Activated B cell treated with CpG ODN at 0.5 μM for 24 hours (primary cell): ENCODE measurements around the gene CCT5. TPM values are rescaled to one million over a fixed set of nuclear protein-coding genes. Genes with fewer than 3 reads are reported as not detected.

ENCODE experiments used
- ATAC-seq: fragments of 200-7000 bp; cut with Tn5 transposase; one replicate; pipeline ENCODE4 v1.10.0; 2021; ENCODE audit warnings: low read depth, mild to moderate bottlenecking, moderate library complexity
- CTCF ChIA-PET: fragments of 350-600 bp; sonication (Branson Sonifier 250); formaldehyde crosslinking; loops from one replicate; lab custom pipeline; 2021; ENCODE audit warnings: antibody characterized with exemption; lab: Charles Lee
- POLR2A ChIA-PET: fragments of 350-600 bp; sonication (Branson Sonifier 250); formaldehyde crosslinking; loops from one replicate; lab custom pipeline; 2021; ENCODE audit warnings: antibody characterized with exemption; lab: Charles Lee
- DNase-seq: peaks from one replicate; pipeline ENCODE4 v3.0.0; 2022
- H3K27ac Mint-ChIP-seq: one replicate; pipeline ENCODE4 v1.8.0; 2020; ENCODE audit warnings: mixed read lengths
- H3K27me3 Mint-ChIP-seq: one replicate; pipeline ENCODE4 v1.8.0; 2021; ENCODE audit warnings: mixed read lengths
- H3K36me3 Mint-ChIP-seq: one replicate; pipeline ENCODE4 v1.8.0; 2021; ENCODE audit warnings: low read depth, mixed read lengths
- H3K4me1 Mint-ChIP-seq: one replicate; pipeline ENCODE4 v1.8.0; 2021; ENCODE audit warnings: mixed read lengths
- H3K4me3 Mint-ChIP-seq: one replicate; pipeline ENCODE4 v1.8.0; 2020; ENCODE audit warnings: mild to moderate bottlenecking, mixed read lengths
- H3K9me3 Mint-ChIP-seq: one replicate; pipeline ENCODE4 v1.8.0; 2020; ENCODE audit warnings: mixed read lengths
- intact Hi-C: fragments of 100-400 bp; cut with micrococcal nuclease; formaldehyde crosslinking; loops from one replicate; pipeline ENCODE4 v1.15.1; 2024
- total RNA-seq: library from RNA; stranded (reverse); gene quantifications from 2 replicates; pipeline ENCODE4 v1.2.3, GENCODE V29; 2022
- TF ChIP-seq, protein P1 (sequence below): fragments of 200-600 bp; IDR thresholded peaks from one replicate; pipeline ENCODE4 v1.8.0; 2022; ENCODE audit warnings: antibody characterized with exemption, mild to moderate bottlenecking

Gene CCT5
- total RNA-seq, 1 donor from 2014 or later = 203 TPM

DNA sequence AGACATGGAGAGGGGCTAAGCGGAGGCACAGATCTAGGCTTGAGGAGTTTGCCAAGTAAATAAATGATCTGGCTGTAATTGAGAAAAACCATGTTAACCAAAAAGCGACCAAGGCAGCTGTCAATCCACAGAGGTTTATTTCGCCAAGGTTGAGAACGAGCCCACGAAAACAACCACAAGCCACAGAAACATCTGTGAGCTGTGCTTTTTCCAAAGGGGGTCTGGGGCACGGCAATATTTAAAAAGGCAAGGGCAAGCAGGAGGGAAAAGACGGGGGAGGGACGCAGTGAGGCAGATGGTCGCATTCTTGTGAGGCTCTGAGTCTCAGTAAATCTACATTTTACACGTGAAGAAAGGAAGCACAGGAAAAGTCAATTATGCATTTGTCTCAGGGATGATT, 25.4 kb downstream of the CCT5 start:
- DNase-seq (no peak), ATAC-seq (no peak)
- CTCF ChIA-PET = no interaction called here
- TF ChIP-seq, protein P1, sequence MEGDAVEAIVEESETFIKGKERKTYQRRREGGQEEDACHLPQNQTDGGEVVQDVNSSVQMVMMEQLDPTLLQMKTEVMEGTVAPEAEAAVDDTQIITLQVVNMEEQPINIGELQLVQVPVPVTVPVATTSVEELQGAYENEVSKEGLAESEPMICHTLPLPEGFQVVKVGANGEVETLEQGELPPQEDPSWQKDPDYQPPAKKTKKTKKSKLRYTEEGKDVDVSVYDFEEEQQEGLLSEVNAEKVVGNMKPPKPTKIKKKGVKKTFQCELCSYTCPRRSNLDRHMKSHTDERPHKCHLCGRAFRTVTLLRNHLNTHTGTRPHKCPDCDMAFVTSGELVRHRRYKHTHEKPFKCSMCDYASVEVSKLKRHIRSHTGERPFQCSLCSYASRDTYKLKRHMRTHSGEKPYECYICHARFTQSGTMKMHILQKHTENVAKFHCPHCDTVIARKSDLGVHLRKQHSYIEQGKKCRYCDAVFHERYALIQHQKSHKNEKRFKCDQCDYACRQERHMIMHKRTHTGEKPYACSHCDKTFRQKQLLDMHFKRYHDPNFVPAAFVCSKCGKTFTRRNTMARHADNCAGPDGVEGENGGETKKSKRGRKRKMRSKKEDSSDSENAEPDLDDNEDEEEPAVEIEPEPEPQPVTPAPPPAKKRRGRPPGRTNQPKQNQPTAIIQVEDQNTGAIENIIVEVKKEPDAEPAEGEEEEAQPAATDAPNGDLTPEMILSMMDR = no peak
- peaks cover 15% of the 10 kb centered on the region for H3K27me3 Mint-ChIP-seq
- H3K9me3 Mint-ChIP-seq = no peaks in the 10 kb centered on the region
- intact Hi-C loops = no loop called here
- H3K36me3 Mint-ChIP-seq = no peaks in the 10 kb centered on the region
- POLR2A ChIA-PET = interaction anchor here (0.8 kb wide), 1 partner anchor 78 kb away, joined by 3 read pairs; no protein-coding TSS in a partner anchor
- no peak overlapping the region for H3K27ac Mint-ChIP-seq
- H3K4me3 Mint-ChIP-seq = no peak overlapping the region
- H3K4me1 Mint-ChIP-seq = no peaks in the 10 kb centered on the region

DNA sequence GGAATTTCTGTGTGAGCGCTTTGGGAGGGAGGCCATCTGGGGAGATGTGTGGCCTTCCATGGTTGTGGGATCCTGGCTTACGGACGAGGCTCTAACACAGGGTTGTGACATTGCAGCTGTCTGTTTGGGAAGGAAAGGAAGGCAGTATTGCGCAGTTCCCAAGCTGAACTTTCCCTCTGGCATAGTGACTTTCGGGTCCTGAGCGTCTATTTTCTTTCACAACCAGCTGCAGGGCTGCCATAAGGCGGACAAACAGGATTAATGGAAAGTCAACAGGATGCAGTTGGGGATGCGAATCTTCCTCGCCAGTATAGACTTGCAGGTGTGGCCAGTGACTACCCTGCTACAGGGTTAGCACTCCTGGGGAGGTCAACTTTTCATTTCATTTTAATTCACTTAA, 25.9 kb downstream of the CCT5 start:
- no peak overlapping the region for H3K4me3 Mint-ChIP-seq
- no peak overlapping the region for H3K27ac Mint-ChIP-seq
- H3K4me1 Mint-ChIP-seq = no peaks in the 10 kb centered on the region
- intact Hi-C loops = no loop called here
- ChIA-PET POLR2A (interaction anchor here (0.8 kb wide), 1 partner anchor 77 kb away, joined by 3 read pairs; no protein-coding TSS in a partner anchor), CTCF (no interaction called here)
- H3K27me3 Mint-ChIP-seq = peaks cover 13% of the 10 kb centered on the region
- no peak for DNase-seq
- H3K9me3 Mint-ChIP-seq = no peaks in the 10 kb centered on the region
- H3K36me3 Mint-ChIP-seq = no peaks in the 10 kb centered on the region
- TF ChIP-seq, protein P1 = no peak
- ATAC-seq = no peak

DNA sequence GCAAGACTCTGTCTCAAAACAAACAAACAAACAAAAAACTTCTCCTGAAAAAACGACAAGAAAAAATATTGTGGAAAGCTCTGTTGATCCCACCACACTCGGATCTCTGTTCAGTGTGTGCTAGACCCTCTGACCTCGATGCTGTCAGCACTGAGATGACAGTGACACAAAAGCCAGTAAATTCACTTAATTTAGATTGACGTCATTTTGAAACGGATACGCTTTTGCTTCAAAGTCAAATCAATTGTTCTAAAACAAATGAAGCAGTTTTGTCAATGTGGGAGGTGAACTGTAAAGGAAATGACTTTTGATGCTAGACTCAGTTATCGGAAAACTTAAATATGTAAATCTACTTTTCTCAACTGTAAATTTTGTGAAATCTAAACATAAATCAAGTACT, 26.6 kb downstream of the CCT5 start:
- H3K4me3 Mint-ChIP-seq = no peak overlapping the region
- DNase-seq (no peak), ATAC-seq (no peak)
- no peaks in the 10 kb centered on the region for H3K9me3 Mint-ChIP-seq
- no peaks in the 10 kb centered on the region for H3K4me1 Mint-ChIP-seq
- no peak overlapping the region for H3K27ac Mint-ChIP-seq
- TF ChIP-seq, protein P1 = no peak
- intact Hi-C loops = no loop called here
- POLR2A ChIA-PET = no interaction called here
- H3K27me3 Mint-ChIP-seq = peaks cover 13% of the 10 kb centered on the region
- no peaks in the 10 kb centered on the region for H3K36me3 Mint-ChIP-seq
- CTCF ChIA-PET = no interaction called here

DNA sequence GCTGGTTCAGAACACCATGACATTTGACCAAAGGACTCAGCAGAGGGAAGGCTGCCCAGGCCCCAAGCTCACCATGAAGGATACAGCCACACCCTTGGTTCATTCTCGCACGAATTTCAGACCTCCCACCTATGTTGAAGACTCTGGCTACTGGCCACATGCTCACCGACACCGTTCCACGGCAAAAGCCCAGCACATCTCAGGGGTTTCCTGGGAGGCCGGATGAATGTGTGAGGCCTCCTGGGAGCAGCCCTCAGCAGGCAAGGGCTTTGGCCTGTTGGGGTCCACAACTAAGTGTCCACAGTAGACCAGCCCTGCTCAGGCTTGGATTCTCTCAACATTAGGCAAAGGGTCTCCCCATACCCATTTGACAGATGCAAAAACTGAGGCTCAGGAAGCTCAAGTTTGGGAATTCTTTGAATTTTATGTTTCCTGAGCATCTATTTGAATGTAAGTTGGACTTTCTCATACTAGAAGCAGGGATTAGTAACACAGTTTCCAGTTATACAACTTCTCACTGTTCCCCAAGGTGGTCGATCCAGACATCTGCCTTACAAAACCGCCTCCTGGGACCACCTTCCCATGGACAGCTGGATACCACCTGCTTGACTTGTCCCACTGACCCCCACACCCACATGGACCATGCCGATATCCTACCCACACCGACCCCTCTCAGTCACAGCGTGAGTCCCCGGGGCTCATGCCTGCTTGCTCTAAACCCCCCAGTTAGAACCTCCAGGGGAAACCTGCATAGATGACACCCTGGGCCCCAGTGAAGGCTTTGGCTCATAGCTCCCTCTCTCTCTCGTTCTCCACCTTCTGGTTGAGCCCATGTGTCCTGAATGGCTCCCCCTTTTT, 27.9 kb downstream of the CCT5 start:
- Mint-ChIP-seq H3K27me3 (peaks cover 10% of the 10 kb centered on the region), H3K4me3 (no peak overlapping the region), H3K27ac (no peak overlapping the region), H3K36me3 (no peaks in the 10 kb centered on the region), H3K9me3 (no peaks in the 10 kb centered on the region), H3K4me1 (no peaks in the 10 kb centered on the region)
- ChIA-PET CTCF (no interaction called here), POLR2A (no interaction called here)
- intact Hi-C loops = no loop called here
- TF ChIP-seq, protein P1 = no peak
- DNase-seq = no peak
- ATAC-seq = no peak

DNA sequence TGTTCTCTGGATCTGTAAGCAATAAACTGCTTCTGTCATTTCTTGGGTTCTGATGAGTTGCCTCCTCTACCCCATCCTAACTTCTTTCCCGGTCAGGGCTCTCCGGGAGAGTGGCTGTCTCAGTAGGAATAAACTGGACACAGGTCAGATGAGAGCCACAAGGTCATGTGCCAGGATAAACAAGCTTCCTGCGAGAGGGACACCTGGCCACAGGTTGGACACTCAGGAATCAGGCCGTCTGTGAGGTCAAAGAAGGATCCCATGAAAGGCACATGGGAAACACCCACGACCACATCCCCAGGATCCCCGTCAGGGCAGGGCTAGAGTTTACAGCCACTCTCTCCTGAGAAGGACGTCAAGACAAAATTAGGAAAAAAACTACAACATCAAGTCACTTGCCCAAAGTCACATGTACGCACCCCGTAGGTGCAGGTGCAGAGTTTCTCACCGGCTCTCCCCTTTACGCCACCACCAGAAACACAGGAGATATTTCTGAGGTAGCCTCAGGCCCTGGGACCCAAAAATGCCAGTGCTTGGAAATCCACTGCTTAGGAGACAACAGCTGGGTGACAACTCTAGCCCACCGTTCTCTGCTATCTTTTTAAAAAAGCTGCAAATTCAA, 28.7 kb downstream of the CCT5 start:
- no peaks in the 10 kb centered on the region for H3K36me3 Mint-ChIP-seq

More for the DNA sequence above, 28.7 kb downstream of the CCT5 start:
- peaks cover 2% of the 10 kb centered on the region for H3K4me1 Mint-ChIP-seq
- H3K27me3 Mint-ChIP-seq = peaks cover 9% of the 10 kb centered on the region
- CTCF ChIA-PET = no interaction called here
- no peak overlapping the region for H3K27ac Mint-ChIP-seq
- no peaks in the 10 kb centered on the region for H3K9me3 Mint-ChIP-seq
- H3K4me3 Mint-ChIP-seq = no peak overlapping the region
- POLR2A ChIA-PET = no interaction called here
- ATAC-seq (no peak), DNase-seq (no peak)
- TF ChIP-seq, protein P1 = no peak
- intact Hi-C loops = no loop called here
